Measurements from ENCODE around the gene WDR5. TPM values are rescaled to one million over a fixed set of nuclear protein-coding genes. Genes with fewer than 3 reads are reported as not detected.

WDR5 gene
- total RNA-seq, 1 experiment from 2014 or later = 62.5 TPM

DNA sequence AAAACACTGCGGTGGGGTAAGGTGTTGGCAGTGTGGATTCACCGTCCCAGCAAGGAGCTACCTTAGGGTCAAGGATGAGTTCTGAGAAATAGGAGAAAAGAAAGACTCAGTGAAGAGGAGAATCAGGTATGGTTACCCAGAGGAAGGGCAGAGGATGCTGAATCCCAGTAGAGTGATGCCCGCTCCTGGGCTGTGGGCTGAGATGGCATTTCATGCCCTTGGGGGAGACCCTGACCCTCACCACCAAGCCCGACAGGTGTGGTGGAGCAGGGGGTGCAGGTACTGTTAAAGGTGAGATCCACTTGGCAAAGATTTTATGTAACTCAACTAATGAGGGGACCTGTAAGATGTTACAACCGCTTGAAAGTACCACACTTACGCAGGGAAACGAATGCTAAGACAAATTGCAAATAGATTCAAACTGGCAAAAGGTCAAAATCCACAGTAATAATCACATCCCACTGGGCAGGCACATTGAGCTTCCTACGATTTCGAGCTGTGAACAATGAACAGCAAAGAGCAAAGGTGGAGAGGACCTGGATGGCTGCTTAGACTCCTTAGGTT is 26.4 kb downstream of the WDR5 start:
- no peaks in the 10 kb centered on the region; the same call in 1 of the 2 replicates for H3K27me3 Mint-ChIP-seq (ENCODE audit: low read depth)
- POLR2A ChIA-PET = no interaction called here
- ATAC-seq (no peak), DNase-seq (ENCODE audit: low spot score) (no peak)
- H3K36me3 Mint-ChIP-seq = peaks cover 19% of the 10 kb centered on the region
- CTCF ChIA-PET = interaction anchor here (0.8 to 3.7 kb wide), 6 partner anchors 9 to 106 kb away, joined by 3 to 26 read pairs (median 3); no protein-coding TSS in a partner anchor
- H3K4me1 Mint-ChIP-seq = peaks cover 8% of the 10 kb centered on the region; the same call in 1 of the 2 replicates
- no peak overlapping the region for H3K4me3 Mint-ChIP-seq
- no peak overlapping the region; the same call in 1 of the 2 replicates for H3K27ac Mint-ChIP-seq
- TF ChIP-seq ETV6 (CRISPR knock-in tag; IDR thresholded peaks at IDR 0.05) = no peak
- no peak for TF ChIP-seq KAT7 (CRISPR knock-in tag; IDR thresholded peaks at IDR 0.05; ENCODE audit: borderline replicate concordance)
- no peak for TF ChIP-seq NR3C1 (CRISPR knock-in tag; conservative IDR thresholded peaks at IDR 0.05; ENCODE audit: low read depth)
- no peak for TF ChIP-seq ZNF138 (CRISPR knock-in tag; conservative IDR thresholded peaks at IDR 0.05)
- no peak for TF ChIP-seq OVOL2 (CRISPR knock-in tag; IDR thresholded peaks at IDR 0.05; ENCODE audit: borderline replicate concordance)
- TF ChIP-seq MLX (CRISPR knock-in tag; IDR thresholded peaks at IDR 0.05) = no peak
- no peak for TF ChIP-seq ZMAT4 (CRISPR knock-in tag; IDR thresholded peaks at IDR 0.05)
- H3K9me3 Mint-ChIP-seq = peaks cover 4% of the 10 kb centered on the region; the same call in 1 of the 2 replicates

GRCh38 chr9:134162926-134163370 is 27.1 kb downstream of the WDR5 start:
- ATAC-seq (no peak; the same call in none of the 2 replicates), DNase-seq (ENCODE audit: low spot score) (no peak)
- Mint-ChIP-seq H3K36me3 (peaks cover 15% of the 10 kb centered on the region), H3K4me3 (no peak overlapping the region), H3K9me3 (peaks cover 4% of the 10 kb centered on the region; the same call in 1 of the 2 replicates), H3K4me1 (peaks cover 8% of the 10 kb centered on the region; the same call in 1 of the 2 replicates), H3K27ac (no peak overlapping the region), H3K27me3 (ENCODE audit: low read depth) (no peaks in the 10 kb centered on the region; the same call in 1 of the 2 replicates)
- ChIA-PET CTCF (interaction anchor here (0.6 to 3.7 kb wide), 17 partner anchors 12 to 285 kb away, joined by 3 to 26 read pairs (median 3); partner anchors contain the start of genes BRD3OS and WDR5), POLR2A (interaction anchor here (0.8 kb wide), 1 partner anchor 473 kb away, joined by 7 read pairs; no protein-coding TSS in a partner anchor)
- TF ChIP-seq ZNF263 (CRISPR knock-in tag; IDR thresholded peaks at IDR 0.05; ENCODE audit: low read depth) = no peak
- TF ChIP-seq, protein P1, sequence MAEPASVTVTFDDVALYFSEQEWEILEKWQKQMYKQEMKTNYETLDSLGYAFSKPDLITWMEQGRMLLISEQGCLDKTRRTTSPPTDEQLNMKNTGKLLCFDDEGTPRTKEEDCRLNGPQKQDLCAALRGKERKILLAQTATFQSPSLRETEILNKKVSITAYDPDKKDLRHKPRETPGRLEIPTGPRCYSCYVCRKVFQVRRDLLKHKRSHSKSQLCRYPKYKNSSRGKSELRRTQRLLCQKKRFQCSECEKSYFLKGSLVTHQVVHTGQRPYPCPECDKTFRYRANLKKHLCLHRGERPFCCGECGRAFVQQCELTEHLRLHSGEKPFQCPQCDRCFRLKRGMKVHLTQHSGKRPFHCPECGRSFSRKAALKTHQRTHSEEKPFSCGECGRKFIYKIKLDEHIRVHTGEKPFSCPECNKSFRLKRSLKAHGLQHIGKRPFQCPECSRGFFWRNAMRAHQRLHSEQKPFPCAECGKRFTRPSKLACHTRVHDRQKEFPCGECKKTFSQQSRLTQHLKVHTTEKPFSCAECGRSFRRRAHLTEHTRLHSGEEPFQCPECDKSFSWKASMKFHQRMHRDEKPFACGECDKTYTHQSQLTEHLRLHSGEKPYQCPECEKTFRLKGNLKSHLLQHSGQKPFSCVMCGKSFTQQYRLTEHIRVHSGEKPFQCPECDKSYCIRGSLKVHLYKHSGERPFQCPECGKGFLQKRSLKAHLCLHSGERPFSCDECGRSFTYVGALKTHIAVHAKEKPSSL (CRISPR knock-in tag; conservative IDR thresholded peaks at IDR 0.05) = no peak
- no peak for TF ChIP-seq MLX (CRISPR knock-in tag; IDR thresholded peaks at IDR 0.05)
- no peak for TF ChIP-seq ZNF423 (CRISPR knock-in tag; IDR thresholded peaks at IDR 0.05)
- TF ChIP-seq, protein P2, sequence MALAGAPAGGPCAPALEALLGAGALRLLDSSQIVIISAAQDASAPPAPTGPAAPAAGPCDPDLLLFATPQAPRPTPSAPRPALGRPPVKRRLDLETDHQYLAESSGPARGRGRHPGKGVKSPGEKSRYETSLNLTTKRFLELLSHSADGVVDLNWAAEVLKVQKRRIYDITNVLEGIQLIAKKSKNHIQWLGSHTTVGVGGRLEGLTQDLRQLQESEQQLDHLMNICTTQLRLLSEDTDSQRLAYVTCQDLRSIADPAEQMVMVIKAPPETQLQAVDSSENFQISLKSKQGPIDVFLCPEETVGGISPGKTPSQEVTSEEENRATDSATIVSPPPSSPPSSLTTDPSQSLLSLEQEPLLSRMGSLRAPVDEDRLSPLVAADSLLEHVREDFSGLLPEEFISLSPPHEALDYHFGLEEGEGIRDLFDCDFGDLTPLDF (CRISPR knock-in tag; IDR thresholded peaks at IDR 0.05) = no peak

DNA sequence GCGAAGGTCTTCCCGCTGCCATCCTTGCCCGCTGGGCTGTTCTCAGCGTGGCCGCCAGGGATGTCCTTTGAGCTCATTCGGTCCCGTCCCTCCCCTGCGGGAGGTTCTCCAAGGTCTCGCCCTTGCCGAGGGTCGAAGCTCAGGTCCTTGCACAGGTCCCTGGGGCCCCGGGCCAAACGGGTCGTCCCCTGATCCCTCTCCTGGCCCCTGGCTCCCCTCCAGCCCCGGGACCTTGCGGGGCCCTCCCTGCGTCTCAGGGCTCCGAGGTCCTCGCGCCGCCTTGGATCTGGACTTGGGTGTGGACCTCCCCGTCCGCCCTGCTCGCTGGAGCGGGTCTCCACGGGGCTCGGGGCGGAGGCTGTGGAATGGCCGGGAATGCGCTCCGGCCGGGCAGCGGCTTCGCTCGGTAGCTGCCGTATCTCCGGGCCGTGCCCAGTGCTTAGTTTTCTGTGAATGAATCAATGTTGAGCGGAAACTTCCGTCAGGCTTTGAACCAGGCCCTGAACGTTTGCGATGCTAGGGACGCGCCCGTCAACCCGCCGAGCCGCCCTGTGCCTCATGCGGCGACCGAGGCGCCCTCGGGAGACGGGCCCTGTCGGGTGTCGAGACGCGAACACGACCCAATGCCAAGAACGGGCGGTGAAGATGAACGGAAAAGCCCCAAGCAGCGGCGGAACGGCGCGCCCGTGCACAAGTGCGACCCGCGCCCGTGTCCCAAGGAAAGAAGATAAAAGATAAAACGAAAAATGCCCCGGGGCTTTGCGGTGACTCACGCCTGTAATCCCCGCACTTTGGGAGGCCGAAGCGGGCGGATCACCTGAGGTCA is 27.7 kb downstream of the WDR5 start:
- peaks cover 8% of the 10 kb centered on the region for H3K36me3 Mint-ChIP-seq
- CTCF ChIA-PET = interaction anchor here (0.6 to 3.7 kb wide), 17 partner anchors 12 to 284 kb away, joined by 3 to 26 read pairs (median 3); partner anchors contain the start of genes BRD3OS and WDR5
- peaks cover 8% of the 10 kb centered on the region; the same call in 1 of the 2 replicates for H3K4me1 Mint-ChIP-seq
- TF ChIP-seq ZNF423 (CRISPR knock-in tag; IDR thresholded peaks at IDR 0.05) = peak; percentile 73
- TF ChIP-seq, protein P3, sequence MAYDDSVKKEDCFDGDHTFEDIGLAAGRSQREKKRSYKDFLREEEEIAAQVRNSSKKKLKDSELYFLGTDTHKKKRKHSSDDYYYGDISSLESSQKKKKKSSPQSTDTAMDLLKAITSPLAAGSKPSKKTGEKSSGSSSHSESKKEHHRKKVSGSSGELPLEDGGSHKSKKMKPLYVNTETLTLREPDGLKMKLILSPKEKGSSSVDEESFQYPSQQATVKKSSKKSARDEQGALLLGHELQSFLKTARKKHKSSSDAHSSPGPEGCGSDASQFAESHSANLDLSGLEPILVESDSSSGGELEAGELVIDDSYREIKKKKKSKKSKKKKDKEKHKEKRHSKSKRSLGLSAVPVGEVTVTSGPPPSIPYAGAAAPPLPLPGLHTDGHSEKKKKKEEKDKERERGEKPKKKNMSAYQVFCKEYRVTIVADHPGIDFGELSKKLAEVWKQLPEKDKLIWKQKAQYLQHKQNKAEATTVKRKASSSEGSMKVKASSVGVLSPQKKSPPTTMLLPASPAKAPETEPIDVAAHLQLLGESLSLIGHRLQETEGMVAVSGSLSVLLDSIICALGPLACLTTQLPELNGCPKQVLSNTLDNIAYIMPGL (CRISPR knock-in tag; IDR thresholded peaks at IDR 0.05) = peak; percentile 77
- TF ChIP-seq ZBTB21 (CRISPR knock-in tag; IDR thresholded peaks at IDR 0.05; ENCODE audit: borderline replicate concordance) = peak; percentile 33; the same call in 1 of the 2 replicates
- TF ChIP-seq ATF1 (CRISPR knock-in tag; IDR thresholded peaks at IDR 0.05) = no peak
- peak; percentile 65 for DNase-seq (ENCODE audit: low spot score)
- no peaks in the 10 kb centered on the region; the same call in 1 of the 2 replicates for H3K27me3 Mint-ChIP-seq (ENCODE audit: low read depth)
- ATAC-seq = no peak; the same call in none of the 2 replicates
- no peak overlapping the region for H3K27ac Mint-ChIP-seq
- POLR2A ChIA-PET = interaction anchor here (0.5 to 0.8 kb wide), 2 partner anchors 472 to 737 kb away, joined by 3 to 7 read pairs; no protein-coding TSS in a partner anchor
- peaks cover 6% of the 10 kb centered on the region; the same call in 1 of the 2 replicates for H3K9me3 Mint-ChIP-seq
- H3K4me3 Mint-ChIP-seq = no peak overlapping the region
